ENCODE data around the gene SLC38A8.

SLC38A8 gene

DNA sequence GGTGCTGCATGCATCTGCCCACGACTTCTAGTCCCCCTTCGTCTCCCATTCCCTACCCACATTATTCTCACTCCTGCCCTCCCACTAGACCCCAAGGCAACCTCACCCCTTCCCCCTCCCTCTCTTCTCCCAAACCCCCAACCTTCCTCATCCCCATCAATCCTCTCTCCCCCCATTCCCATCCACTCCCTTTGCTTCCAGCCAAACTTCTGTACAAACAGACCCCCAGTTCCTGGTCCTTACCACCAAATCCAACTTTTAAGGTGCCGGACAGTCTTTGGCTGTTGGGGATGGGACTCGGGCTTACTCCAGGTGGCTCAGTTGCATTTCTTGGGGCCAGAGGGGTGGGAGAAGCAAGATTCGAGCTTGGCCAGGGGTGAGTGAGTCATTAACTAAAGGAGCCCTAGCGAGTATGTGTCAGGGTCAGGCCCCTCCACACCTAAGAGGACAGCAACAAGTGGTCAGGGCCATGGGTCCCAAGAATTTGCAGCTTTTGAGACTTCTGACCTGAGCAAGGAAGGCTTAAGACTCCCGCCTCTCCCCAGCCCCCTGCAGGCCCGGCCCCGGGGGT, at the start of gene SLC38A8:
Gene SLC38A8 (minus strand): TSS at position 488 of the 571 bp plus-strand sequence. CDS start 638 bp downstream, outside the sequence.
- in situ Hi-C loops (cut with HindIII; ENCODE audit: low sequenced_read_pairs): no loop called here

DNA sequence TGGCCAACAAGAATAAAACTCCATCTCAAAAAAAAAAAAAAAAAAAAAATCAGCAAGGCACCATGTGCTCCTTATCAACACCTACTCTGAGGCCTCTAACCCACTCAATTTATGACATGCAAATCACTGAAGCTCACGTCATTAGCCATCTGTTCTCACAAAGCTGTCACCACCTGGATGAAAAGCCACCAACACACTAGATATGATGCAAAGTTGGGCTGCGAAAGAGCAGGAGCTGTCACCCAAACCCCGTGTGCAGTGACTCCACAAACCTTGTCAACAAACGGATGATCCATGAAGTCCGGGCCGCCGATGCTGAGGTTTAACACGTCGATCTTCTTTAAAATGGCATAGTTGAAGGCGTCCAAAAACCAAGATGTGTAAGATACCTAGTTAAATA, 48.9 kb upstream of the SLC38A8 start:
- in situ Hi-C loops (cut with HindIII; ENCODE audit: low sequenced_read_pairs): no loop called here

DNA sequence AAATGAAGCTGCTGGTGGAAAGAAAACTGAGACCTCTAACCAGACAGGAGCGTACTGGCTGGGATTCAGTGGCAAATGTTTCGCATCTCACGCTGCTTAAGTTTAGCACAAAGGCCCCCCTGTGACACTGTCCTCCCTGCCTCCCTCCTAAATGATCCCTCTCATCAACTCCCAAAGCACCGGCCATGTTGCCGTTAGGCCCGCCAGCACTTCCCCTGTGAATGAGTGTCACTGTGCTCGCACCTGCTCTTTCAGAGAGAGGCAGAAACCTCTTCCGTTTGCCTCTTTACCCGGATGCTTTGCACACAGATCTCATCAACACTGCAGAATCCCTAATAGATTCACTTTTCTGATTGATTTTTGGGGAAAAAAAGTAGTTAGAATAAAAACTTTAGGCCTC, 47.6 kb upstream of the SLC38A8 start:
- in situ Hi-C loops (cut with HindIII; ENCODE audit: low sequenced_read_pairs): no loop called here

DNA sequence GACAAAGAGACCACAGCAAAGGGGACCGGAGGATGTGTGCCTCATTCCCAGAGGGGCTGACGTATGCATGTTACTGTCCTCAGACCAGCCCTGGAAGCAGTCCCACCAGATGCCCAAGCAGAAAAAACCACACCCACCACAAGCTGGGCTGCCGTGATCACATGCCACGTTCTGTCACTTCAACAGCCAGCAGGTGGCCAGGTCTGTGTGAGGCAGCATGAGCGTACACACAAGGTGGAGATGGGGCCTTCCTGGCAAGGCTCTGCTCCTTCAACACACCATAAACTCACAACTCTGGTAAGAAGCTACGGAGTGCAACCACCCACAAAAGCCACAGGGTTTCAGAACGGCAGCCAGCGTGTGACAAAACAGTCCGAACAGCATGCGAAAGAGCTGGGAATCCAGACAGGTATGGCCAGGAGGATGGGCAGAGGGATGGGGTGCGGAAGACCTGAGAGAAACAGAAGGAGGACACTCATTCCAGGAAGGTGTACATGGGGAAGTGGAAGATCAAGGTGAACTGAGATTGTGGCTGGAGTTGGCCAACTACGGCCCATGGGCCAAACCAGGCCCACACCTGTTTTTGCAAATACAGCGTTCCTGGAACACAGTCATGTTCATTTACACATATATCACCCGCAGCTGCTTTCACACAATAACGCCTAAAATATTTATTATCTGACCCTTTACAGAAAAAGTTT, 46.2 kb upstream of the SLC38A8 start:
- in situ Hi-C loops (cut with HindIII; ENCODE audit: low sequenced_read_pairs): loop anchor here (5.0 kb wide), 1 partner anchor 48 kb away; no protein-coding TSS in a partner anchor

DNA sequence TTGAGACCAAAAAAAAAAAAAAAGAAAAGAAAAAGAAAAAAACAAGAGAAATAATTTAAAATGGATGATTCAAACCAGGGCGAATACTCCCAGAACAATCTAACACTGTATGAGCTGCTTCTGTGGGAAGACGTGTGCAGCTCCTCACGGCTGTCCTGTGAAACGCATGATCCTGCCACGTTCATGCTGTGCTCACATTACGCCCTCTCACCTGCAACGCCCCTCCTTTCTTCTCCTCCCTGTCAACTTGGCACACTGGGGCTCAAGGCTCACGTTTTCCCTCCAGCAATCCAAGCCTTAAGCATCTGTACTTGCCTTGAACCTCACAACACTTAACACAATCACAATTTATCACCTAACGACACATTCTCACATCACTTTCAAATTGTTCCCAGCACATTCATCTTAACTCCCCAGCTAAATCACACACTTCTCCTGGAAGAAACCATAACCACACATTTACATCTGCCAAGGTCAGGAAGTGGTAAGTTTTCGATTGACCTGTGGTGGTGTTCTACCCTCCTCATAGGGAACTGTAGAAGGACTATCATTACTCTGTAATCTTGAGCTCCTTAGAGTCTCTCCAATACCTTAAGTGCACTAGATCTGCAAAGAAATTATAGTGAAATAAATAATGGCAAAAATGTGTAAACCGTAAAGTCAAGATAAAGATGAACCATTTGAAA, 45.0 kb upstream of the SLC38A8 start:
- in situ Hi-C loops (cut with HindIII; ENCODE audit: low sequenced_read_pairs): loop anchor here (5.0 kb wide), 1 partner anchor 50 kb away; no protein-coding TSS in a partner anchor

DNA sequence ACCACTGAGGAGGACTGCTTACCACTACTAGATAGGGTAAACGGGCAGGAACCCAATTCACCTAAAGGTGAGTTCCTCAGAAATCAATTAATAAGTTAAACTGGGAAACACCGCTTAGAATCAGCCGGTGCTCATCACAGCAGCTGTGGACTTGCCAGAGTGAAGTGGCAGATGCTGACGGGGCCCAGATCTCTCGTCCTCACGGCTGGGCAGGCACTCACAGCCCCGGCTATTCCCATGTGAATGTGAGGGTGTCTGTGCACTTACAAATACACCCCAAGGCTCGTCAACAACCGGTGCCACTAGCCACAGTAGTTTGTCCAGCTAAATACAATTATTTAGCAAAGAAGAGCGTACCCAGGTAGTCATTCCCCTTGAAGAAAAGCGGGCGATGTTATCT, 44.4 kb upstream of the SLC38A8 start:
- in situ Hi-C loops (cut with HindIII; ENCODE audit: low sequenced_read_pairs): loop anchor here (5.0 kb wide), 1 partner anchor 50 kb away; no protein-coding TSS in a partner anchor

DNA sequence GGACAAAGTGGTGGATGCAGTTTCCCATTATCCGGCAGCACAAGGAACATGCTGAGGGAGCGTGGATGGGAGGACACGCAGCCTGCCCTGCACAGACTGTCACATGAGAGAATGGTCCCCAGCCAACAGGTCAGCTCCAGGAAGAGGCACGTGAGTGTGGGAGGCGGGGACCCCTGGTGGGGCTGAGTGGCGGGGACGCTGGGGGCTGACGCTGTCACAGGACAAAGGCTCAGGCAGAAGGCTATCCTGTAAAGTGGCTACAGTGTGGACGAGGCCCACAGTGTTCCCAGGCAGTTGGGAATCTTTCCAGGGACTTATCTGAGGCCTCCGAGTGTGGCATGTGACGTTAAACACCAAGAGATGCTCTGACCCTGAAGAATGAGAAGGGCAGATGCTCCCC, 43.7 kb upstream of the SLC38A8 start:
- in situ Hi-C loops (cut with HindIII; ENCODE audit: low sequenced_read_pairs): loop anchor here (5.0 kb wide), 1 partner anchor 51 kb away; no protein-coding TSS in a partner anchor

DNA sequence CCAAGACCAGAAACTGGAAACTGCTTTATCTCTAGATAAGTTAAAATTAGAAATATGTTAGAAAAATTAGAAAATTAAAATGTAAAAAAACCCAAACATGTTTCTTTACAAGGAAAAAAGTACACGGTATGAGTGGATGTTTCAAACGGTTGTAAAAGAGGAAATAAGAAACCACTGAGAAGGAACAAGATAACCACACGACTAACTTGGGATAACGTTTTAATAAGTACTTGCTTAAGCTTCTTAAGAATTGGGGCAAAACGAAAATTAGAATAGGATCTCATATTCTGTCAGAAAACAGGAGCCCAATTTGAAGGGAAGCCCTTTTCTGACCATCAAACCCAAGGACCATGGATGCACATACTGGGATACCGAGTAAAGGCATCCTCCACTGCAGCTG, 43.2 kb upstream of the SLC38A8 start:
- in situ Hi-C loops (cut with HindIII; ENCODE audit: low sequenced_read_pairs): loop anchor here (5.0 kb wide), 1 partner anchor 52 kb away; no protein-coding TSS in a partner anchor

DNA sequence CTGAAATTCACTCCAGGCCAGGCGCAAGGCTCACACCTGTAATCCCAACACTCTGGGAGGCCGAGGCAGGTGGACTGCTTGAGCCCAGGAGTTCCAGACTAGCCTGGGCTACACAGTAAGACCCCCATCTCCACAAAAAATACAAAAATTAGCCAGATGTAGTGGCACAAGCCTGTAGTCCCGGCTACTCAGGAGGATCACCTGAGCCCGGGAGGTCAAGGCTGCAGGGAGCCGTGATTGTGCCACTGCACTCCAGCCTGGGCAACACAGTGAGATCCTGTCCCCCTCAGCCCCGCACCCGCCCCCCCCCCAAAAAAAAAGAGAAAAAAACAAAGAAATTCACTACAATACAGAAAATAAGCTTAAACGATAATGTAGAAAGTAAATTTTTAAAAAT, 42.7 kb upstream of the SLC38A8 start:
- in situ Hi-C loops (cut with HindIII; ENCODE audit: low sequenced_read_pairs): loop anchor here (5.0 kb wide), 1 partner anchor 52 kb away; no protein-coding TSS in a partner anchor

DNA sequence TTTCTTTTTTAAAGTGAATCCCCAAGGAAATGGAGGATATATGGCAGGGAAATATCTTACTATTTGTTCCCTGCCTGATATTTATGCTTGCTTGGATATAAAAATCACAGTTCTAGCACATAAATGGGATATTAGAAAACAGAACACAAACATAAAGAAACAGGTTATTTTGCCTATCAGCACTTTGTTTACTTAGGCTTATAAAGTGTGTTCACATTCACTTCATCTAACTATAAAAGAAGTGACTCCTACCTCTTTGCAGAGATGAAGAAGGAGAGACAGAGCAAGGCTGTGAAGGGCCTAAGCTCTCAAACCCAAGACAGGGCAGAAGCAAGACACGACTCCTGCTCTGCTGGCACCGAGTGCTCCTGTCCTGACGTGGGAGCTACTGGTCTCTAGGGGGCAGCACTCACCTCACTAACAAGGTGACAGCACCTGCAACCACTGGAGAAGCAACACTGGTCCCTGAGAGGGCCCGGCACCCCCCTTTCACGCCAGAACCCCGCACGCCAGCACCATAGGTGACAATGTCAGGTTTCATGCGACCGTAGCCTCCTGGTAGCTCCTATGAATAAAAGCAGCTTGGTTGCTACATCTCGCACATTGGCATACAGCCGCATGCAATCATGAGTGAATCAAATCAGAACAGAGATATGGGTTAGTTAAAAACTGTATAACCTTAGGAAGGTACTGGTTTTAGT, 42.1 kb upstream of the SLC38A8 start:
- in situ Hi-C loops (cut with HindIII; ENCODE audit: low sequenced_read_pairs): loop anchor here (5.0 kb wide), 1 partner anchor 53 kb away; no protein-coding TSS in a partner anchor

DNA sequence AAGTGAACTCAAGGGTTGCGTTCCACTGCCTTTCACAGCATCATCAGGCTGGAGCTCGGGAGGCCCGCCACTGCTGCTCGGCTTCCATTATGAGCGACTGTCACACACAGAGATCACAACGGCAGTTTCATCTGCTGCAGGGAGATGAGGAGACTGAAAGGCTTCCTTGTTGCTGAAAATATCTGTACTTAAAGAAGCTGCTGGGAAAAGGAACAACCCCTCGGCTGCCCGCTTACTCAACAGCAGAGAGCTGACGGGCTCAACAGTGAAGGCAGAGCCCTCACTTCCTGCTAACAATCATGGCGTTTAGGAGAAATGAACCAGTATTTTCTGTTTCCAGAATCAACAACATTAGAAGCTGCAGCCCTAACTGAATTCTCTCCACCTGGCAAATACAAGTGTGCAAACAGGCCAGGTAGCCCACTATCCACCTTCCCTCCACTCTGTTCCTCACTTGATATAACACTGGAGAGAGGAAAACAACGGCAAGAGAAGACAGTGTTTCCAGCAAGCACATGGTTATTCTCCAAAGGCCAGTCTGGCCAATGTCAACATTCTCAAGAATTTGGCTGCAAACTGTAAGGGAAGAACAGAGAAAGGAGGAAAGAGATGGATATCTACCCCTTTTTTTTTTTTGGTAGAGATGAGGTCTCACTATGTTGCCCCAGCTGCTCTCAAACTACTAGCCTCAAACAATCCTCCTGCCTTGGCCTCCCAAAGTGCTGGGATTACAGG, 40.4 kb upstream of the SLC38A8 start:
- in situ Hi-C loops (cut with HindIII; ENCODE audit: low sequenced_read_pairs): no loop called here

DNA sequence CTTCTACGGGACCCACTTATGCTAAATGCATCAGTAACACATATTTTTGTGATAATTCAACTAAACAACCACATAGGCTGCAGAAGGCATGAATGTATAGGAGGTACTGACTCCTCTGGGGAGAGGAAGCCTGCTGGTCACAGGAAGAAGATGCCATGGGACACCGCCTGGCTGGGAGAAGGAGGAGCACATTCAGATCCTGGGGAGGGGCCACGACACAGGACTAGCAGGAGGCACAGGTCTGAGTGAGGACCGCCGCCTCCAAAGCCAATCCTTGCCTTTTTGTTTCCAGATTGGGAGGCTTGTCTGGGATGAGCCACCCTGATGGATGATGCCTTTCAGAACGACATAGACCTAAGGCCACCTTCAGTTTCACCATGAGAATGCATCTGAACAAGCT, 39.5 kb upstream of the SLC38A8 start:
- in situ Hi-C loops (cut with HindIII; ENCODE audit: low sequenced_read_pairs): no loop called here

DNA sequence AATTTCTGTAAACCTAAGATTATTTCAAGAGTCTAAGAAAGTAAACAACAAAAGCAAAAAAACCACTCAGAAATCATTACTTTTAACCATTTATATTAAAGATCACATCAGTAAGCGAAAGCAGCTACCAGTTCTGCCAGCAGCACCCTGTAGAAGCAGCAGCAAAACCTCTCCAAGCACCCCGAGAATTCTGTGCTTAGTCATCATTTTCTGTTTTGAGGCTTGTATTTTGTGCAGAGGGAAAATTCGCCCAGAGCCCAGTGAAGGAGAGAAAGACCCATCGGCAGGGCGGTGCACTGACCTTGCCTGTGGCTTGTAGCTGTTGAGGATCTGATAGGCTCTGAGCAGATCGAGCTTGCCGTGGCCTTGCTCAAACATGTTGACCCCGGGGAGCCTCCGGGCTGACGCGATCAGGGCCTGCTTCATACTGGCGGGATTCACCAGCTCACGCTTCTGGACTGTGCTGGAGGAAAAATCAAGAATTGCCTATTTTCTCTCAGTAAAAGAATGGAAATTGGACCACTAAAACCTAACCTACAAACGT, 38.9 kb upstream of the SLC38A8 start:
- in situ Hi-C loops (cut with HindIII; ENCODE audit: low sequenced_read_pairs): no loop called here

DNA sequence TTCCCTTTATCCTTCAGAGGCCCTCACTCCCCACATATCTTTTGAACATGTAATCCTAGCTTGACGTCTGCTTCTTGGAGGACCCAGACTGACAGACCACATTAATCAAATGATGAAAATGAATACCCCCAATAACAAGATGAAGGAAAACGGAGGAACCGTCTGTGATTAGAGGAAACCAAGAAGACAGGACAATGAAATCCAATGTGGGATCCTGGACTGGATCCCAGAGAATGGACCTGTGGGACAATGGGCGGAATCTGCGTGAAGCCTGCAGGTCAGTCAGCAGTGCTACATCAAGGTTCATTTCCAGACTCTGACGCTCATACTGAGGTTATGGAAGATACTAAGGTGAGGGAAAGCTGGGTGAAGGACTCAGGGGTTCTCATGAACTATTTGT, 38.2 kb upstream of the SLC38A8 start:
- in situ Hi-C loops (cut with HindIII; ENCODE audit: low sequenced_read_pairs): no loop called here

DNA sequence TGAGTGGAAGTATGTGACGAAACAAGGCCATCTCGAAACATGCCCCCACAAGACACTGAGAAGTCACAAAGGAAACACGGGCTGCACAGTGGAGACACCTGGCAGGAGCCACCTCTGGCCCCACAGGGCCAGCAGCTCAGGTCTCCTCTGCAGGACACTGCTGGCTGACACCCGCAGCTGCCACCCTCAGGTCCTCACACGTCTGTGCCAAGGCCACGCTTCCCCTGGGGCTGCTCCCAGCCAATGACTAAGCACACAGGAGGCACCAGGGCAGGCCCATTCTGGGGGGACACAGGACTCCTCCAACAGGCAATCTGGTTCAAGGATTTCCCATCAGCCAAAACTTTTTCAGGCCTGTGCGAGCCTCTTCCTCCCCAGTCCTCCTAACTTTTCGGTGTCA, 37.8 kb upstream of the SLC38A8 start:
- in situ Hi-C loops (cut with HindIII; ENCODE audit: low sequenced_read_pairs): no loop called here

DNA sequence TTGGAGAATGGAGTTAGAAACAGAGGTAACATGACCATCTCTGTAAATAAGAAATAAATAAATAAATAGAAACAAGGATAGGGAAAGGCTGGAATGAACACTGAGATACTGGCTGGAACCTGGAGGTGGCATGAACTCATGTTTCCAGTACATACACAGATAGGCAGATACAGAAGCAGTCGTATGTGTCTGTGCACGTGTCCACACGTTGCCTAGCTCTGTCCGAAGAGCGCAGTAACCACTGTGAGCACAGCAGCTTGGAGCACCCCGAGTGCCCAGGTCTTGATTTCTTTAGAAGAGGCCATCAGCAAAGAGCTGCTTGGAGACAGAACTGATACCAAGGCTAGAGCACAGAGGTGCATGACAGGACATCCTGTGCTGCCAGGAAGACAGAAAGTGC, 37.1 kb upstream of the SLC38A8 start:
- in situ Hi-C loops (cut with HindIII; ENCODE audit: low sequenced_read_pairs): no loop called here

DNA sequence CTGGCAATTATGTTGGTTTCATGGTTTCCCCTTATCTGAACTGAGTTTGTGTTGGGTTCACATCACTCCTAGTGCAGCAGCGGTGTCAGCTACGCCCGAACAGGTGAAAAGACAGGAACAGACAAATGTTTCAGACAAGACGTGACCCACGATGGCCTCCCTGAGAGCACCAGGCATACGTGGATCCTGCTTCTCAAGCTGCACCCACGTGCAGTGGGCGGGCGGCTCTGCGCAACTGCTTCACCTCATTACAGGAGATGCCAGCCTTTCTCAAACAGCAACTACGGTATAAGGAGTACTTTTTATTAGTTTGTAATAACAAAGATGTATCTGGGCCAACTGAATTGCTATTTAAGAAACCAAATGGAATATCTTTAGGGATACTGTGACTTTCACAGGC, 32.8 kb upstream of the SLC38A8 start:
- in situ Hi-C loops (cut with HindIII; ENCODE audit: low sequenced_read_pairs): no loop called here

DNA sequence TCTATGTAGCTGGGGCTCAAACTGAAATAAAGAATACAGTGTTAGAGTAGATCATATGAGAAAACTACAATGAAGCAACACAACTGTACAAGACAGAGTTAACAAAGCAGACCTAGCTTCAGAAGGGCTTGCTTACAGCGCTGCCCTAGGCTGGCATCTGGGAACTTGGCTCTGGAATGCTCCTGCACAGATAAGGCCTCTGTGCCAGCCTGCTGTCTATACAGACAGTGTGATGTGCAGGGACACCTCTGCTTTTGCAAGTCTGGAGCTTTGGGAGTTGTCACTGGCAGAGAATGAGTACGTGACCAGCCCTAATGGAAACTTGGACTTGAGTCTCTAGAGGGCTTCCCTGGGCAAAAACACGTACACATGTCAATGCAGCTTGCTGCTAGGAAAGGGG, 32.1 kb upstream of the SLC38A8 start:
- in situ Hi-C loops (cut with HindIII; ENCODE audit: low sequenced_read_pairs): no loop called here

DNA sequence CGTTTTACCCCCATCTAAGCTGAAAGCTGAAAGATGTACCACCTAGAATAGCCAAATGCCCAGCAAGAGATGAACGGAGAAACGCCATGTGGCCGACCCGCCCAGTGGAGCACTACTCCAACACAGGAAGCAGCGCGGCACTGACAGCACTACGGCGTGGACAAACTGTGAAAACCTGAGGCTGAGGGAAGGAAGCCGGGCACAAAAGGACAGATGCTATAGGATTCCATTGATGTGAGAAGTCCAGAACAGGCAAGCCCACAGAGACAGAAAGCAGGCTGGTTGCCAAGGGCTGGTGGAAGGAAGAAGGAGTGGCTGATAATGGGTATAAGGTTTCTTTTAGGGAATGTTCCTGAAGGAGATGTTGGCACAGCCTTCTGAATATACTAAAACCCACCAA, 29.4 kb upstream of the SLC38A8 start:
- in situ Hi-C loops (cut with HindIII; ENCODE audit: low sequenced_read_pairs): no loop called here

DNA sequence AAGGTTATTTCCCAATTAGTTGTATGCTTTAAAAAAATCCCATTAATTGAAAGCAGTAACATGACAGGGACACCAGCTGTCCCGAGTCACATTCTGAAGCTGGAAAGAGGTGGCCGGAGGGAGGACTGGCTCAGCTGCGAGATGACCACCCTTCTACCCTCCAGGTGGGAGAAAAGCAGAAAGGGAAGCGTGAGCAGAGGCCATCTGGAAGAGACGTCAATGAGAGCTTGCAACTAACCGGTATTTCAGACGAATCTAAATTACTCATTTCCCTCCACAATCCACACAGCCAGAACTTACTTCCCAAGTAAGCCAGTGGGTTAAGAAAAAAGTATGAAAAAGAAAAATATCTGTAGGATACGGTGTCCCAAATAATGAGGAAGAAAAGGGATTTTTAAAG, 28.5 kb upstream of the SLC38A8 start:
- in situ Hi-C loops (cut with HindIII; ENCODE audit: low sequenced_read_pairs): no loop called here
